NCI-H2107 treated with DMSO at 0.1 percent for 48 hours (cell line): ENCODE results near the gene COPZ2.
A peak's percentile ranks its signal among the peaks of the same experiment; 100 is the strongest.
"Not testable (repeated sequence)": the region's sequence is repeated elsewhere in the genome, so short reads cannot be mapped to it uniquely, and the experiment has no call there.

Experiments
- DNase-seq: peaks from one replicate; lab custom pipeline; 2025; ENCODE audit not compliant: unreplicated experiment; lab: John Stamatoyannopoulos, UW

COPZ2 gene

GRCh38 chr17:48037036-48037837 is at the start of gene COPZ2:
Gene COPZ2 (minus strand): TSS chr17:48037797. CDS start chr17:48037777, 20 bp downstream.
- DNase-seq: no peak

- no peak for DNase-seq
Measured at GRCh38 chr17:48084932-48085331, 47.3 kb upstream of the COPZ2 start.

GRCh38 chr17:48081858-48082257 is 44.3 kb upstream of the COPZ2 start:
- no peak for DNase-seq

- DNase-seq: not testable (repeated sequence)
Measured at GRCh38 chr17:48077152-48077551, 39.6 kb upstream of the COPZ2 start.

- DNase-seq: peak; percentile 21
Measured at GRCh38 chr17:48074322-48075081, 36.9 kb upstream of the COPZ2 start.

- not testable (repeated sequence) for DNase-seq
Measured at GRCh38 chr17:48073566-48074094, 36.0 kb upstream of the COPZ2 start.

- DNase-seq: not testable (repeated sequence)
Measured at GRCh38 chr17:48072811-48073210, 35.2 kb upstream of the COPZ2 start.

GRCh38 chr17:48071654-48072053 is 34.1 kb upstream of the COPZ2 start:
- DNase-seq: no peak

GRCh38 chr17:48070195-48070594 is 32.6 kb upstream of the COPZ2 start:
- no peak for DNase-seq

GRCh38 chr17:48068491-48068961 is 30.9 kb upstream of the COPZ2 start:
- no peak for DNase-seq

GRCh38 chr17:48067808-48068207 is 30.2 kb upstream of the COPZ2 start:
- not testable (repeated sequence) for DNase-seq

- DNase-seq: no peak
Measured at GRCh38 chr17:48067245-48067644, 29.6 kb upstream of the COPZ2 start.

- DNase-seq: no peak
Measured at GRCh38 chr17:48066656-48067055, 29.1 kb upstream of the COPZ2 start.

GRCh38 chr17:48066192-48066591 is 28.6 kb upstream of the COPZ2 start:
- no peak for DNase-seq

GRCh38 chr17:48064638-48065037 is 27.0 kb upstream of the COPZ2 start:
- DNase-seq: no peak

GRCh38 chr17:48062273-48062672 is 24.7 kb upstream of the COPZ2 start:
- DNase-seq: no peak

GRCh38 chr17:48060249-48060648 is 22.7 kb upstream of the COPZ2 start:
- DNase-seq: no peak

GRCh38 chr17:48059125-48059668 is 21.6 kb upstream of the COPZ2 start:
- no peak for DNase-seq

GRCh38 chr17:48058393-48059124 is 21.0 kb upstream of the COPZ2 start:
- DNase-seq: no peak

- DNase-seq: no peak
Measured at GRCh38 chr17:48057626-48058025, 20.0 kb upstream of the COPZ2 start.

- no peak for DNase-seq
Measured at GRCh38 chr17:48056879-48057278, 19.3 kb upstream of the COPZ2 start.
